ENCODE results near the gene MRPL2.

DNA sequence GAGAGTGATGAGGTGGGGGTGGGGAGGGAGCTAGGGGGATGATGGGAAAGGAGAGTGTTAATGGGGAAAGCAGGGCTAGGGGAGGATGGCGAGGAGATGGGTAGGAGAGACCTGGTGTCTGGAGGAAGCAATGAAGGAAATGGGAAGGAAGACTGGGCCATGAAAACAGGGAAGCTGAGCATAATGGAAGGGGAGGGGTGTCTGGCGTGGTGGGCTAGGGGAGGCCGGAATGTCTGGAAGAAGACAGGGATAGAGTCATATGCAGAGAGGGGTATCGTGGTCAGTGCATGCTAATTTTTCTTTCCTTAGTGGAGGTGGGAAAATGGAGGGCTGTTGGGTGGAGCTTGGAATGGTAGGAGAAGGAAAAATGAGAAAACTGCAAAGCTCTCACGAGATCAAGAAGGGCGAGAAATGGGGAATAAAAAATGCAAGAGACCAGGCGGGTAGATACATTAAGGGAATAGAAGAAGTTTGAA, 44.8 kb downstream of the MRPL2 start:
- TF ChIP-seq POLR2A (IDR thresholded peaks at IDR 0.05) = no peak
- TF ChIP-seq, protein P1, sequence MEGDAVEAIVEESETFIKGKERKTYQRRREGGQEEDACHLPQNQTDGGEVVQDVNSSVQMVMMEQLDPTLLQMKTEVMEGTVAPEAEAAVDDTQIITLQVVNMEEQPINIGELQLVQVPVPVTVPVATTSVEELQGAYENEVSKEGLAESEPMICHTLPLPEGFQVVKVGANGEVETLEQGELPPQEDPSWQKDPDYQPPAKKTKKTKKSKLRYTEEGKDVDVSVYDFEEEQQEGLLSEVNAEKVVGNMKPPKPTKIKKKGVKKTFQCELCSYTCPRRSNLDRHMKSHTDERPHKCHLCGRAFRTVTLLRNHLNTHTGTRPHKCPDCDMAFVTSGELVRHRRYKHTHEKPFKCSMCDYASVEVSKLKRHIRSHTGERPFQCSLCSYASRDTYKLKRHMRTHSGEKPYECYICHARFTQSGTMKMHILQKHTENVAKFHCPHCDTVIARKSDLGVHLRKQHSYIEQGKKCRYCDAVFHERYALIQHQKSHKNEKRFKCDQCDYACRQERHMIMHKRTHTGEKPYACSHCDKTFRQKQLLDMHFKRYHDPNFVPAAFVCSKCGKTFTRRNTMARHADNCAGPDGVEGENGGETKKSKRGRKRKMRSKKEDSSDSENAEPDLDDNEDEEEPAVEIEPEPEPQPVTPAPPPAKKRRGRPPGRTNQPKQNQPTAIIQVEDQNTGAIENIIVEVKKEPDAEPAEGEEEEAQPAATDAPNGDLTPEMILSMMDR (IDR thresholded peaks at IDR 0.05) = no peak

Data from uterus (tissue), 2 donors.